Measurements from ENCODE around the gene LHFPL4. TPM values are rescaled to one million over a fixed set of nuclear protein-coding genes. Genes with fewer than 3 reads are reported as not detected.
"Not testable (repeated sequence)": the region's sequence is repeated elsewhere in the genome, so short reads cannot be mapped to it uniquely, and the experiment has no call there.

Gene LHFPL4
- total RNA-seq (2014; rRNA removed; shearing (Covaris generic)), result not detected in 2 replicates

GRCh38 chr3:9553021-9553947 is at the start of gene LHFPL4:
Gene LHFPL4 (minus strand): TSS chr3:9553822. CDS start chr3:9552679, 1,143 bp downstream.
- in situ Hi-C loops (cut with HindIII; ENCODE audit: low sequenced_read_pairs), result no loop called here
- peak; percentile 60 for DNase-seq (ENCODE audit: low spot score)

DNA sequence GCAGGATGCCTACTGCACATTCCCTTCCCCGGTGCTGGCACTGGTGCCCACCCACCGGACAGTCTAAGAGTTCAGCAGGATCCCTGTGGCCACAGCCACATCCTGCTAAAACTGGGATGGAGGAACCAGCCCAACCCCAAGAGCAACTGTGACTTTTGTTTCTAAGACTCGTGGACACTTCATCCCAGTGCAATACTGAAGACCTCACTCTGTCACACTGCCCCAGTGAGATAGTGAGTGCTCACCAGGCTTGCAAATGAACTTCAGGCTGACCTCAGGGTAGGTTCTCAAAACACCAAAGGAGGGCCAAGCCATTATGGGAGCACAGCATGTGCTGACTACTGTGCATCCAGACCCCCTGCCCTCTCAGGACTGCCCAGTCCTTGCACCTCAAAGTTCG is 49.0 kb upstream of the LHFPL4 start:
- in situ Hi-C loops (cut with HindIII; ENCODE audit: low sequenced_read_pairs), result no loop called here
- no peak for DNase-seq (ENCODE audit: low spot score)

DNA sequence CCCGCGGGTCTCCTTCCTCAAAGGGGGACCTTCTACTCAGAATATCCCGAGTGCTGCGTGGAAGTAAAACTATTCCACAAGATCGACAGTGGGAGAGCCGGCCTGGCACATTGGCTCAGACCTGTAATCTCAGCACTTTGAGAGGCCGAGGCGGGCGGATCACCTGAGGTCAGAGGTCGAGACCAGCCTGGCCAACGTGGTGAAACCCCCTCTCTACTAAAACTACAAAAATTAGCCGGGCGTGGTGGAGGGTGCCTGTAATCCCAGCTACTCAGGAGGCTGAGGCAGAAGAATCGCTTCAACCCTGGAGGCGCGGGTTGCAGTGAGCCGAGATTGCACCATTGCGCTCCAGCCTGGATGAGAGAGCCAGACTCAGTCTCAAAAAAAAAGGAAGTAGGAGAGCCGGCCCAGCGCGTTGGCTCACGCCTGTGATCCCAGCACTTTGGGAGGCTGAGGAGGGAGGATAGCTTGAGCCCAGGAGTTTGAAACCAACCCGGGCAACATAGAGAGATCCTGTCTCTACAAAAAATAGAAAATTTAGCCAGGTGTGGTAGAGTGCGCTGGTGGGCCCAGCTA is 47.5 kb upstream of the LHFPL4 start:
- DNase-seq (ENCODE audit: low spot score); in situ Hi-C loops (cut with HindIII; ENCODE audit: low sequenced_read_pairs): not testable (repeated sequence)

GRCh38 chr3:9600597-9600996 is 47.0 kb upstream of the LHFPL4 start:
- in situ Hi-C loops (cut with HindIII; ENCODE audit: low sequenced_read_pairs), result no loop called here
- peak; percentile 6 for DNase-seq (ENCODE audit: low spot score)

GRCh38 chr3:9598783-9599387 is 45.3 kb upstream of the LHFPL4 start:
- in situ Hi-C loops (cut with HindIII; ENCODE audit: low sequenced_read_pairs), result no loop called here
- no peak for DNase-seq (ENCODE audit: low spot score)

DNA sequence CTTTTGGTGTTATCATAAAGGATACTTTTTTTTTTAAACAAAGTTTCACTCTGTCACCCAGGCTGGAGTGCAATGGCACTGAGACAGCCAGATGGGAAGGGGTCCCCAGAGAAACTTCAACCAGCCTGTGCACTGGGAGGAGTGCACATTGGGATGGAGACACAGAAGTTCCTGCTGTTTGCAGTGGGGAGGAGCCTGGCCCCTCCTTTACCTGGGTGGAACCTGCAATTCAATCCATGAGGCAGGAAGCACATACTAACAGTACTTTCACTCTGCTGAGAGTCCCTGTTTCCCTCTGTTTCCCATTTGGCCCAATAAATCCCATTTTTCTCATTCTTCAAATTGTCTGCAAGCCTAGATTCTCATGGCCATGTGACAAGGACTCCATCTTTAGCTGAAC is 42.3 kb upstream of the LHFPL4 start:
- in situ Hi-C loops (cut with HindIII; ENCODE audit: low sequenced_read_pairs), result no loop called here
- no peak for DNase-seq (ENCODE audit: low spot score)

GRCh38 chr3:9591781-9592180 is 38.2 kb upstream of the LHFPL4 start:
- in situ Hi-C loops (cut with HindIII; ENCODE audit: low sequenced_read_pairs); DNase-seq (ENCODE audit: low spot score): not testable (repeated sequence)

DNA sequence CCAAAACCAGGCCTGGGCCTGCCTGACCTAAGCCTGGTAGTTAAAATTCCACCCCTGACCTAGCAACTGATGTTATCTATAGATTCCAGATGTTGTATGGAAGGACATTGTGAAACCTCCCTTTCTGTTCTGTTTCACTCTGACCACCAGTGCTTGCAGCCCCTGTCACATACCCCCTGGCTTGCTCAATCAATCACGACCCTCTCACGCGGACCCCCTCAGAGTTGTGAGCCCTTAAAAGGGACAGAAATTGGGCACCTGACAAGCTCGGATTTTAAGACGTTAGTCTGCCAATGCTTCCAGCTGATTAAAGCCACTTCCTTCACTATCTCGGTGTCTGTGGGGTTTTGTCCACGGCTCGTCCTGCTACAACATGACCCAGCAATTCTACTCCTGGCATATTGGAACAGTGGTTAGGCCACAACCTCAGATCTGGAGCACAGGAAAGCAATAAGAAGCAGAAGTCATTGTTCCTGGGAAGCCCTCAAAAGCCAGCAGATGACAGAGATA is 36.7 kb upstream of the LHFPL4 start:
- no peak for DNase-seq (ENCODE audit: low spot score)
- in situ Hi-C loops (cut with HindIII; ENCODE audit: low sequenced_read_pairs), result no loop called here

GRCh38 chr3:9583792-9584191 is 30.2 kb upstream of the LHFPL4 start:
- in situ Hi-C loops (cut with HindIII; ENCODE audit: low sequenced_read_pairs), result no loop called here
- no peak for DNase-seq (ENCODE audit: low spot score)

DNA sequence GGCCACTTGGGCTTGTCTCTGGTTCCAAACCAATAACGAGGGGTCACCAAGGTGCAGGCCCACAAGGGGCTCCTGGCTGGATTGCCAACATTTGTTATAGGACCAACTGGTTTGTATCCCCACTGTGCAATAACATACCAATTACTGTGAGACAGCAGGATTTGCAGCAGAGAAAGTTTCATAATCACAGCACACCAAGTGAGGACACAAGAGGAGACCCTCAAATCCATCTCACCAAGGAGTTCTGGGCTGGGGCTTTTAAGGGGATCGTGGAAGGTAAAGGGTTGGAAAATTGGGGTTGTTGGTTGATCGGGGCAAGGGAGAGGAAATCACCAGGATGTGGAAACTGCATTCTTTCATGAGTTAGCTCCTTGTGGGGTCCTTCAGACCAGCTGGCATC is 29.7 kb upstream of the LHFPL4 start:
- in situ Hi-C loops (cut with HindIII; ENCODE audit: low sequenced_read_pairs), result no loop called here
- DNase-seq (ENCODE audit: low spot score), result no peak

DNA sequence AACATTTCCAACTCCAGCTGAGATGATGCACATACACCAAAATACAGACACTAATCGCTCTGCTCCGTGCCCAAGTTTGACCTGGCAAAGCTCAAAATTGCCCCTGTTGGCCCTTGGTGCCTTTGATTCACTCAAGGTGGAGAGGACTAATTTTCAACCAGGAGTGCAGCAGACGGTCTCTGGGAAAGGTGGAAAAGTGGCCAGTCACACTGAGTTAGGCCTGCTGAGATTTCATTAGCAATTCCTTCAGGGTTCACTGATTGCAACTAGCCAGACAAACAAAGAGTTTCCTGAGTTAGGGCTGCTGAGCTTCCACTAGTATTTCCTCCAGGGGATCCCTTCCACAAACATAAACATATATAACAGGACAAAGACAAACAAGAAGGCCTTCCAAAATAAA is 28.7 kb upstream of the LHFPL4 start:
- in situ Hi-C loops (cut with HindIII; ENCODE audit: low sequenced_read_pairs), result no loop called here
- peak; percentile 6 for DNase-seq (ENCODE audit: low spot score)

- in situ Hi-C loops (cut with HindIII; ENCODE audit: low sequenced_read_pairs), result no loop called here
- DNase-seq (ENCODE audit: low spot score), result no peak
These were observed 28.1 kb upstream of the LHFPL4 start for GRCh38 chr3:9581742-9582141.

DNA sequence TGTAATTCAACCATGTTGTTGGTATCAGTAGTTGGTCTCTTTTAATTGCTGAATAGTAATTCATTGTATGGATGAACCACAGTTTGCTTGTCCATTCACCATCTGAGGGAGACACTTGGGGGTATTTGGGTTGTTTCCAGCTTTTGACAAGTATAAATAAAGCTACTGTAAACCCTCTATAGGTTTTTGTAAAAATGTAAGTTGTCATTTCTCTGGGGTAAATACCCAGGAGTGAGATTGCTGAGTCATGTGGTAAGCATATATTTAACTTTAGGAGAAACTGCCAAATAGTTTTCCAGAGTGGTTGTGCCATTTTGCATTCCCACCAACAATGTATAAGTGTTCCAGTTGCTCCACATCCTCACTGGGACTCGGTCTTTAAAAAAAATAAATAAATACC is 15.4 kb upstream of the LHFPL4 start:
- DNase-seq (ENCODE audit: low spot score), result no peak
- in situ Hi-C loops (cut with HindIII; ENCODE audit: low sequenced_read_pairs), result no loop called here

DNA sequence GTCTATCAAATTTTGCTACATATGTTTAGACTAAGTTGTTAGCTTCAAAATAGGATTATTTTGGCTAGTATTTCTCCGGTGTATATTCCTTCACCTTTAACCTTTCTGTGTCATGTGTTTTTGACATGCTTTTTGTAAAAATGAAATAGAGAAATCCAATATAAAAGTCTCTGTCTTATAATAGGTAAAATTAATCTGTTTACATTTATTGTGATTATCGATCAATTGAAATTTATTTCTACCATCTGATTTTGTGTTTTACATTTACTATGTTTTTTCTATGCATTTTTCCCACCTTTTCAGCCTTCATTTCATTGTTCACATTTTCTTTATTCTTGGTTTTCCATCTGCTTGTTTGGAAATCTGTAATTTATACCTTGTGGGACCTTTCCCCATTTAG is 11.7 kb upstream of the LHFPL4 start:
- DNase-seq (ENCODE audit: low spot score), result no peak
- in situ Hi-C loops (cut with HindIII; ENCODE audit: low sequenced_read_pairs), result no loop called here

- in situ Hi-C loops (cut with HindIII; ENCODE audit: low sequenced_read_pairs), result no loop called here
- no peak for DNase-seq (ENCODE audit: low spot score)
These were observed 10.2 kb upstream of the LHFPL4 start for GRCh38 chr3:9563851-9564250.

GRCh38 chr3:9560056-9560455 is 6.4 kb upstream of the LHFPL4 start:
- DNase-seq (ENCODE audit: low spot score), result not testable (repeated sequence)

GRCh38 chr3:9553948-9554513 is 409 bp upstream of the LHFPL4 start:
- DNase-seq (ENCODE audit: low spot score), result no peak
- in situ Hi-C loops (cut with HindIII; ENCODE audit: low sequenced_read_pairs), result no loop called here

More at GRCh38 chr3:9560056-9560455, 6.4 kb upstream of the LHFPL4 start:
- in situ Hi-C loops (cut with HindIII; ENCODE audit: low sequenced_read_pairs), result not testable (repeated sequence)

- DNase-seq (ENCODE audit: low spot score), result peak; percentile 25
These were observed 1.2 kb downstream of the LHFPL4 start for GRCh38 chr3:9552252-9552999.

GRCh38 chr3:9550999-9551398 is 2.6 kb downstream of the LHFPL4 start:
- DNase-seq (ENCODE audit: low spot score), result no peak
- in situ Hi-C loops (cut with HindIII; ENCODE audit: low sequenced_read_pairs), result no loop called here

More at GRCh38 chr3:9552252-9552999, 1.2 kb downstream of the LHFPL4 start:
- in situ Hi-C loops (cut with HindIII; ENCODE audit: low sequenced_read_pairs), result no loop called here
